COLO668 (cell line): ENCODE results near the gene TMED8.

Experiments used
- DNase-seq: peaks from one replicate; lab custom pipeline; 2025; ENCODE audit not compliant: unreplicated experiment; lab: John Stamatoyannopoulos, UW

The TMED8 gene

DNA sequence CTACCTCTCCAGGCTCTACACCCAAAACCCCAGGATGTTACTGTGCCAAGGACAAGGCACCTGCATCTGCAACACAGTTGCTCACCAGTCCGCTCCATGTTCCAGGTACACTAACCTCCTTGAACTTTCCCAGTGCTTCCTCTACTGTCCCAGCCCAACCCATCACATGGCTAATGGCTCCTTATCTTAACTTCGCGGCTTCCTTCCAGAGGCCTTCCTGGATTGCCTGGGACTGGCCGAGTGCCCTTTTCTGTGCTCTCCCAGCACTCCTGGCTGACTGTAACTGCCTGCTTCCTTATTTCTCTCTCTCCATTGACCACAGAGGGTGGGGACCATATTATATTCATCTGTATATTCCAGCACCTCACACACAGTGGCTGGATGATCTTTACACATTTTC lies 77.1 kb downstream of the TMED8 start:
- DNase-seq: no peak

DNA sequence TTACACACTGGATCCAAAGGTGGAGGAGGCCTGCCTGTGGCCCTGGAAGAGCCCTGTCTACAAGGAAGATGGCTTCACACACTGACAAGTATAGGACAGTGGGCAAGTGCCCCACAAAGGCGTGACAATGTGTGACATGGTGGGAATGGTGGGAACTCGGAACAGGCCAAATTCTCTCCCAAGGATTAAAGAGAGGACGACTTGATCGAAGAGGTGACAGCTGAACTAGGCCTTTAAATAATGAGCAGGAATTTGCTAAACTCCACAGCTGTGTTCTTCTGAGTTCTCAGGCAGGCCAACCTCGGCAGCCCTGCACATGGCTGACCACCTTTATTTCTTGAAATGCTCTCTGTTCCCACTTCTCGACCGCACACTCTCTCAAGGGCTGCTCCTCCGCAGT lies 80.0 kb downstream of the TMED8 start:
- no peak for DNase-seq

DNA sequence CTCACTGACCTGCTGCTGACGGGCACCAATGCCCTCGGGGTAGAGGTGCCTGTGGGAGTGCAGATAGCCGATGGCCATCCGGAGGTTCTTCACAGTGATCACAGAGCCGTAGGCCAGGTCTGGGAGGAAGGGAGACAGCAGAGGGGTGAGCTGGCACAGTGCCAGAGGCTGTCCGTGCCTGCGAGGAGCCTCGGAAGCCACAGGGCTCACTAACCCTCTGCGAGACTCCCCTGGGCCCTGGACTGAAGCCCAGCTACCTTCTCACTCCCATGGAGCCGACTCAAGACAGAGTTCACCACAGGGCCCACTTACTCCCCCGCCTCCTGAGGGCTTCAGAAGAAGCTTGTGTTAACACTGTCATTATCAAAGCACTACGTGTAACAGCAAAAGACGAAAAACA lies 80.7 kb downstream of the TMED8 start:
- DNase-seq: no peak

DNA sequence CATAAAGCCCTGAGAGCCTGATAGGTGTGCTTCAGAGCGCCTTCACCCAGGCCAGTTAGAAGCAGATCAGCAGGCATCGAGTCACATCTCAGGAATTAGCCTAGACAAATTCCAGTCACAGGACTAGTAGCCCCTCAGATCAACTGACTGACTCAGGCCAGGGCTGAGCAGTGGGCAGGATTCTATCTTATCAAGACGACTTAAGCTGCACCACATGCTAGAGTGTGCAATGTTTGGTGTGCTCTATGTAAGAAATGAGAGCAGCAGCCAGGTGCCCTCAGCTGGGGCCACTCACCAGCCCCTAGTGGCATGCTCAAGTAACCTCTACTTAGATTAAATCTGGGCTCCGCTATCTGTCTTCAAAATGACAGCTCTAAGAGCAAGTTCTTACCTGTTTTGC lies 86.2 kb downstream of the TMED8 start:
- no peak for DNase-seq

- DNase-seq: no peak
Measured at GRCh38 chr14:77286576-77286975, 90.3 kb downstream of the TMED8 start.
